H9 (cell line): Measurements from ENCODE around the gene TMEM52B. TPM values are rescaled to one million over a fixed set of nuclear protein-coding genes. Genes with fewer than 3 reads are reported as not detected.
A peak's percentile ranks its signal among the peaks of the same experiment; 100 is the strongest.

Experiments
- DNase-seq: peaks from one replicate; pipeline ENCODE4 v3.0.0-alpha.2; 2017
- H2AFZ ChIP-seq: one replicate; pipeline ENCODE4 v1.6.1; 2013; ENCODE audit warnings: mild to moderate bottlenecking, low read length, control low read depth, moderate library complexity
- H2AK5ac ChIP-seq: 2 replicates; pipeline ENCODE4 v1.6.1; 2013; ENCODE audit warnings: low read length, control low read depth, mixed read lengths; ENCODE audit not compliant: insufficient read length
- H2BK120ac ChIP-seq: one replicate; pipeline ENCODE4 v1.6.1; 2013; ENCODE audit warnings: low read depth, mild to moderate bottlenecking, low read length, control low read depth, inconsistent platforms; ENCODE audit not compliant: poor library complexity, severe bottlenecking
- H2BK12ac ChIP-seq: 2 replicates; pipeline ENCODE4 v1.6.1; 2013; ENCODE audit warnings: low read length, control low read depth, mixed read lengths, low read depth; ENCODE audit not compliant: insufficient read length
- H2BK15ac ChIP-seq: 2 replicates; pipeline ENCODE4 v1.6.1; 2013; ENCODE audit warnings: low read depth, low read length, control low read depth
- H2BK20ac ChIP-seq: one replicate; pipeline ENCODE4 v1.6.1; 2013; ENCODE audit warnings: low read depth, mild to moderate bottlenecking, low read length, control low read depth, inconsistent platforms; ENCODE audit not compliant: poor library complexity, severe bottlenecking
- H2BK5ac ChIP-seq: 2 replicates; pipeline ENCODE4 v1.6.1; 2013; ENCODE audit warnings: low read length, control low read depth, mixed read lengths; ENCODE audit not compliant: insufficient read length
- H3K14ac ChIP-seq: 2 replicates; pipeline ENCODE4 v1.6.1; 2013; ENCODE audit warnings: low read length, control low read depth; ENCODE audit not compliant: insufficient read depth
- H3K18ac ChIP-seq: 2 replicates; pipeline ENCODE4 v1.6.1; 2013; ENCODE audit warnings: low read depth, mild to moderate bottlenecking, mixed read lengths, low read length, control low read depth; ENCODE audit not compliant: insufficient read length
- H3K23ac ChIP-seq: 2 replicates; pipeline ENCODE4 v1.6.1; 2013; ENCODE audit warnings: low read length, control low read depth, mixed read lengths, low read depth; ENCODE audit not compliant: insufficient read length
- H3K23me2 ChIP-seq: 2 replicates; pipeline ENCODE4 v1.6.1; 2013; ENCODE audit warnings: low read depth, mild to moderate bottlenecking, mixed read lengths, low read length, control low read depth; ENCODE audit not compliant: insufficient read length, poor library complexity, severe bottlenecking
- H3K27ac ChIP-seq: 2 replicates; pipeline ENCODE4 v1.5.1; 2013; ENCODE audit warnings: low read length, control low read depth, mixed read lengths, low read depth; ENCODE audit not compliant: insufficient read length
- H3K27me3 ChIP-seq: 2 replicates; pipeline ENCODE4 v1.6.1; 2013; ENCODE audit warnings: low read length, control low read depth, inconsistent platforms; ENCODE audit not compliant: insufficient read depth
- H3K4ac ChIP-seq: 2 replicates; pipeline ENCODE4 v1.6.1; 2013; ENCODE audit warnings: low read depth, mild to moderate bottlenecking, control low read depth, inconsistent platforms, low read length, moderate library complexity
- H3K4me1 ChIP-seq: 2 replicates; pipeline ENCODE4 v1.6.1; 2013; ENCODE audit warnings: low read length, control low read depth, inconsistent platforms; ENCODE audit not compliant: insufficient read depth
- H3K4me2 ChIP-seq: 2 replicates; pipeline ENCODE4 v1.6.1; 2013; ENCODE audit warnings: low read length, control low read depth, mixed read lengths; ENCODE audit not compliant: insufficient read length, insufficient read depth
- H3K56ac ChIP-seq: 2 replicates; pipeline ENCODE4 v1.6.1; 2013; ENCODE audit warnings: low read depth, mild to moderate bottlenecking, mixed read lengths, low read length, control low read depth; ENCODE audit not compliant: insufficient read length
- H3K79me1 ChIP-seq: 2 replicates; pipeline ENCODE4 v1.6.1; 2013; ENCODE audit warnings: low read depth, mild to moderate bottlenecking, moderate library complexity, low read length, control low read depth, inconsistent platforms; ENCODE audit not compliant: insufficient read depth, poor library complexity, severe bottlenecking
- H3K79me2 ChIP-seq: 2 replicates; pipeline ENCODE4 v1.6.1; 2013; ENCODE audit warnings: low read length, control low read depth, inconsistent platforms; ENCODE audit not compliant: insufficient read depth
- H3K9ac ChIP-seq: 2 replicates; pipeline ENCODE4 v1.6.1; 2013; ENCODE audit warnings: low read length, control low read depth, mixed read lengths; ENCODE audit not compliant: insufficient read length; ENCODE audit errors: extremely low read depth
- H3K9me3 ChIP-seq: one replicate; pipeline ENCODE4 v1.6.1; 2013; ENCODE audit warnings: low read depth, low read length, inconsistent platforms; ENCODE audit not compliant: control insufficient read depth
- H3T11ph ChIP-seq: one replicate; pipeline ENCODE4 v1.6.1; 2013; ENCODE audit warnings: mild to moderate bottlenecking, low read length, control low read depth, inconsistent platforms
- H4K20me1 ChIP-seq: one replicate; pipeline ENCODE4 v1.6.1; 2013; ENCODE audit not compliant: control insufficient read depth, insufficient read length, insufficient read depth
- H4K5ac ChIP-seq: 2 replicates; pipeline ENCODE4 v1.6.1; 2013; ENCODE audit warnings: low read depth, mild to moderate bottlenecking, mixed read lengths, low read length, control low read depth; ENCODE audit not compliant: insufficient read length
- H4K8ac ChIP-seq: replicated peaks from 2 replicates; pipeline ENCODE4 v1.6.1; 2013; ENCODE audit warnings: low read length, control low read depth, mixed read lengths, low read depth; ENCODE audit not compliant: insufficient read length
- H4K91ac ChIP-seq: 2 replicates; pipeline ENCODE4 v1.6.1; 2013; ENCODE audit warnings: low read depth, mild to moderate bottlenecking, moderate library complexity, mixed read lengths, low read length, control low read depth; ENCODE audit not compliant: insufficient read length
- H3K27ac Mint-ChIP-seq, 3 experiments: 2 replicates in 2 of 3; 3 replicates in 1 of 3; pipeline ENCODE4 v1.8.0; 2020 to 2021; ENCODE audit warnings: mixed read lengths in 3 of 3, mild to moderate bottlenecking in 1 of 3, moderate library complexity in 1 of 3
- H3K27me3 Mint-ChIP-seq: 2 replicates; pipeline ENCODE4 v1.8.0; 2021; ENCODE audit warnings: low read depth, mild to moderate bottlenecking, moderate library complexity, mixed read lengths
- H3K36me3 Mint-ChIP-seq, 3 experiments: 2 replicates in 2 of 3; 3 replicates in 1 of 3; pipeline ENCODE4 v1.8.0; 2020 to 2021; ENCODE audit warnings: low read depth in 3 of 3, mixed read lengths in 3 of 3; ENCODE audit not compliant: insufficient read depth in 1 of 3
- H3K4me1 Mint-ChIP-seq, 2 experiments: 2 replicates each; pipeline ENCODE4 v1.8.0; 2020; ENCODE audit warnings: mixed read lengths in 2 of 2
- H3K4me3 Mint-ChIP-seq, 2 experiments: 2 replicates in 1 of 2; 3 replicates in 1 of 2; pipeline ENCODE4 v1.8.0; 2020 to 2021; ENCODE audit warnings: mild to moderate bottlenecking in 2 of 2, mixed read lengths in 2 of 2, moderate library complexity in 1 of 2
- H3K9me3 Mint-ChIP-seq, 2 experiments: 2 replicates in 1 of 2; 3 replicates in 1 of 2; pipeline ENCODE4 v1.8.0; 2020; ENCODE audit warnings: mild to moderate bottlenecking in 2 of 2, mixed read lengths in 2 of 2, moderate library complexity in 1 of 2
- WGBS: extraction: QIAGEN DNeasy Blood & Tissue Kit; methylation state at CpG from one replicate; pipeline ENCODE4 v1.1.7; 2013; ENCODE audit warnings: missing lambda C conversion rate, low lambda C conversion rate, mixed read lengths; ENCODE audit not compliant: insufficient read length; ENCODE audit errors: extremely low coverage; 5-methylcytosine and 5-hydroxymethylcytosine counted together
- total RNA-seq: library from RNA; stranded (reverse); gene quantifications from 2 replicates; pipeline ENCODE4 v1.2.1, GENCODE V29; 2021
- TF ChIP-seq, protein P1 (sequence below): fragments of 200-600 bp; sonication (generic); conservative IDR thresholded peaks from 3 replicates; pipeline ENCODE4 v1.8.0; 2021; ENCODE audit warnings: antibody characterized with exemption, mild to moderate bottlenecking

Gene TMEM52B
- total RNA-seq, 1 experiment from 2014 or later = not detected

DNA sequence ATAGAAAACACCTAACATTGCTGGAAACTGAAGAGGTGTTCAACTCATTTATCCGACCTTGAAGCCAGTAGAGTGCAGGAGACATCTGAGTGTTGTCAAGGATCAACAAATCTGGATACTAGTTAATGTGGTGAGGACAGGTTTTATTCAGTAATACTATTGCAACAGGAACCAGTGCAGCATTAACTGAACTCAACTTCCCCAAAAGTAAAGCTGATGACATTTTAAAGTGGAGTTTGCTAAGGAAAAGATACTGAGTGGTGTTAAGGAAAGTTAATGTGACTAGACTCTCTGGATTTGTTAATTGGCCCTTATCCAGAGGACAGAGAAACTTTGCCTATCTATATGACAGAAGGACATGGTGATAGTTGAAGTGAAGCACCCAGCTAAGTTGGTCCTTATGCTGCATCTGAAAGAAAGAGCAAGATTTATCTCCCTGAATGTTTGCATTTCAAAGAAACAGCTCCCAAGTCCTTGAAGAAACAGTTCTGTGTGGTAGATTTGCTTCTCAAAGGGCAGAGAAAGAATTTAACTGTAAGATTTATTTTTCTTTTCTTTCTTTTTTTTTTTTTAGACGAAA is 47.6 kb upstream of the TMEM52B start:
- Histone ChIP-seq H3K27me3 (no peaks in the 10 kb centered on the region), H3K18ac (no peak overlapping the region), H3K27ac (no peak overlapping the region), H3K9me3 (no peaks in the 10 kb centered on the region), H3K4ac (no peak overlapping the region), H3K23me2 (no peaks in the 10 kb centered on the region), H3T11ph (no peak overlapping the region), H2BK5ac (no peak overlapping the region), H4K20me1 (no peaks in the 10 kb centered on the region), H3K4me1 (peaks cover 9% of the 10 kb centered on the region), H4K5ac (no peak overlapping the region), H3K79me2 (no peaks in the 10 kb centered on the region), H4K91ac (no peak overlapping the region), H3K9ac (no peak overlapping the region), H3K56ac (no peak overlapping the region), H2BK15ac (no peak overlapping the region), H3K14ac (no peak overlapping the region), H2AFZ (no peak overlapping the region), H3K79me1 (no peaks in the 10 kb centered on the region), H3K23ac (no peak overlapping the region), H2BK20ac (no peak overlapping the region), H3K4me2 (no peak overlapping the region), H2AK5ac (no peak overlapping the region), H2BK12ac (no peak overlapping the region), H4K8ac (no peak overlapping the region), H2BK120ac (no peak overlapping the region)
- no peaks in the 10 kb centered on the region for H3K9me3 Mint-ChIP-seq
- no peaks in the 10 kb centered on the region for H3K36me3 Mint-ChIP-seq
- DNase-seq = no peak
- WGBS = no CpG with 5 or more reads among the region's 2 CpGs
- no peaks in the 10 kb centered on the region for H3K27me3 Mint-ChIP-seq
- TF ChIP-seq, protein P1, sequence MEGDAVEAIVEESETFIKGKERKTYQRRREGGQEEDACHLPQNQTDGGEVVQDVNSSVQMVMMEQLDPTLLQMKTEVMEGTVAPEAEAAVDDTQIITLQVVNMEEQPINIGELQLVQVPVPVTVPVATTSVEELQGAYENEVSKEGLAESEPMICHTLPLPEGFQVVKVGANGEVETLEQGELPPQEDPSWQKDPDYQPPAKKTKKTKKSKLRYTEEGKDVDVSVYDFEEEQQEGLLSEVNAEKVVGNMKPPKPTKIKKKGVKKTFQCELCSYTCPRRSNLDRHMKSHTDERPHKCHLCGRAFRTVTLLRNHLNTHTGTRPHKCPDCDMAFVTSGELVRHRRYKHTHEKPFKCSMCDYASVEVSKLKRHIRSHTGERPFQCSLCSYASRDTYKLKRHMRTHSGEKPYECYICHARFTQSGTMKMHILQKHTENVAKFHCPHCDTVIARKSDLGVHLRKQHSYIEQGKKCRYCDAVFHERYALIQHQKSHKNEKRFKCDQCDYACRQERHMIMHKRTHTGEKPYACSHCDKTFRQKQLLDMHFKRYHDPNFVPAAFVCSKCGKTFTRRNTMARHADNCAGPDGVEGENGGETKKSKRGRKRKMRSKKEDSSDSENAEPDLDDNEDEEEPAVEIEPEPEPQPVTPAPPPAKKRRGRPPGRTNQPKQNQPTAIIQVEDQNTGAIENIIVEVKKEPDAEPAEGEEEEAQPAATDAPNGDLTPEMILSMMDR = no peak
- peak overlapping the region in 2 of 3 experiments; percentile 62 to 69; a peak in 4 of 7 replicates for H3K27ac Mint-ChIP-seq
- no peak overlapping the region for H3K4me3 Mint-ChIP-seq
- peaks cover 45 to 51% of the 10 kb centered on the region in 2 experiments for H3K4me1 Mint-ChIP-seq
